Activated gamma-delta T cell treated with anti-CD3 and anti-CD28 coated beads, Interleukin-2, amount 50 U/mL, for 16 hours (primary cell): ENCODE results near the gene TMEM234.

Experiments
- DNase-seq: peaks from one replicate; pipeline ENCODE4 v3.0.0-alpha.2; 2020; ENCODE audit warnings: low read depth

TMEM234 gene

GRCh38 chr1:32199717-32200072 is 22.5 kb downstream of the TMEM234 start:
- DNase-seq, result no peak

DNA sequence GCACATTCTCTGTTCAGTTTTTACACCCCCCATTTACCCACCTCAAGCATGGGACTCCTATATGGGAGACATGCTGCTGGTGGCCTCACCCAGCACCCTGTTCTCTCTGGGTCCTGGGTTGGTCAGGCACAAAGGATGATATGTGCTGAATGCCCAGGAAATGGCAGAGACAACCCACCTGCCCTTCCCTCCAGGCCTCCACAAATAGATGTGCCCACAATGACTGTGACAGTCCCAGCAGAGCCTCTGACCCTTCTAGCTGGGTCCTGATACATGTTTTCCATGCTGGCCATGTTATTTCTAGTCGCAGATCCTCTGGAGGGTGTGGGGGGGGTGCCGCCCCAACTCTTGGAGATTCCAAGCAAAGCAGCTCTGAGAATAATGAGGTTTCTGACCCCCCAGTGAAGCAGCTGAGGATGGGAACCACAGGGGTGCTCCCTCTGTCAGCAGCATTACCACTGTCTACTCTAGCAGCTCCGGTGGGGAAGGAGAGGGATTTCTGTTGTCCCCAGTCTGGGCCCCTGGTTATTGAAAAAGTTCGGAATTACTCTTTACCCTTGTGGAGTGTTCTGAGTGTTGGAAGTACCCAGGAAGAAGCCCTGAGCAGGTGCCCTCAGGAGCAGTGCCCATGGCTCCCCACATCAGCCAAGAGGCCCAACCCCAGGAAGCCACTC is 23.0 kb downstream of the TMEM234 start:
- no peak for DNase-seq

DNA sequence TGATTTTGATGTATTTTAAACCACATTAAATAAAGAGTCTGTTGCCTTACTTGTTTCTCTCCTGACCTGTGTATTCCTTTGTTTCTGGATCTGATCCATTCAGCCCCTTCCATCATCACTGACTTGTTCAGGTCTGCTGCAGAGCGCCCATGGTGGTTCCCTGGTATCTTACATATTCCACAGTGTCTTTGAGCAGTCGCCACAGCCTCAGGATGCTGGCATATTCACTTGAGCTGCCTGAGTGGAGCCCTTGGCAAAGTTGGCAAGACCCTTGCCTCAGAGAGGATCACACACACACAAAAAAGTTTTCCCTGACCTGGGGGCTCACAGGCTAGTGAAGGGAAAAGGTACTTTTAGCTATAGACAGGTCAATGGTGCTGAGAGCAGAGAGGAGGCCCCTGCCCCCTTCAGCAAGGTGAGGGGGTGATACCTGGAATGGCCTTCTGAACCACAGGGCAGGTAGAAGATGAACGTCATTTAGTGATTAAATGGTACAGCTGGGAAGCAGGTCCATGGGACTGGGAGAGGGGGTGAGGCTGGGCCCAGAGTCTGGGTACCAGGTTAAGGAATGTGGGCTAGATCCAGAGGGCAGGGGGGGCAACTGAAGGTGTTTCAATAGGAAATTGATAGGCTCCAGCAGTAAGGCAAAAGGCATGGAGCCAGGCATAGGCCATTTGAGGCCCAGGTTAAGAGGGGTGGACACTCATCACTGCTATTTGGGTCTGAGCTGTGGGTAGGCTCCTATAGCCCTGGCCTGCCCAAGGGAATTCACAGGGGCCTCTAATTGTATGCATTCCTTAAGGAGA is 23.7 kb downstream of the TMEM234 start:
- no peak for DNase-seq

- DNase-seq, result no peak
Measured at GRCh38 chr1:32197837-32198236, 24.3 kb downstream of the TMEM234 start.

DNA sequence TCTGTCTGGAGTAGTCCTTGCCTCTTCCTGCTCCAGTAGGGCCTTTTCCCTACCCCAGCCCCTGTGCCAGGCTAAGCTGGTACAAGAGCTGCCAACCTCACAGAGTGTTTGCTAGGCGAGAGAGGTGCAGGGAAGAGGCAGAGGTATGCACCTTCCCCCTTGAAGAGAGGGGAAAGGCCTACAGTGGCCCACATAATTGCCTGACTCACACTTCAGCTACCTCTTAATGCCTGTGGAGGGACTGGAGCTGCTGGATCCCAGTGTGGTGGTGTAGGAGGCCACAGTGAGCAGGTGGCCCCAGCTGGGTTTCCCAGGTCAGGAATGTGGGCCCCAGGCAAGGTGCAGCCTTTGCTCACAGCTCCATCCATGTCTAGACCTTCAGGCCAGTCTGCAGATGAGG is 25.1 kb downstream of the TMEM234 start:
- DNase-seq, result no peak

DNA sequence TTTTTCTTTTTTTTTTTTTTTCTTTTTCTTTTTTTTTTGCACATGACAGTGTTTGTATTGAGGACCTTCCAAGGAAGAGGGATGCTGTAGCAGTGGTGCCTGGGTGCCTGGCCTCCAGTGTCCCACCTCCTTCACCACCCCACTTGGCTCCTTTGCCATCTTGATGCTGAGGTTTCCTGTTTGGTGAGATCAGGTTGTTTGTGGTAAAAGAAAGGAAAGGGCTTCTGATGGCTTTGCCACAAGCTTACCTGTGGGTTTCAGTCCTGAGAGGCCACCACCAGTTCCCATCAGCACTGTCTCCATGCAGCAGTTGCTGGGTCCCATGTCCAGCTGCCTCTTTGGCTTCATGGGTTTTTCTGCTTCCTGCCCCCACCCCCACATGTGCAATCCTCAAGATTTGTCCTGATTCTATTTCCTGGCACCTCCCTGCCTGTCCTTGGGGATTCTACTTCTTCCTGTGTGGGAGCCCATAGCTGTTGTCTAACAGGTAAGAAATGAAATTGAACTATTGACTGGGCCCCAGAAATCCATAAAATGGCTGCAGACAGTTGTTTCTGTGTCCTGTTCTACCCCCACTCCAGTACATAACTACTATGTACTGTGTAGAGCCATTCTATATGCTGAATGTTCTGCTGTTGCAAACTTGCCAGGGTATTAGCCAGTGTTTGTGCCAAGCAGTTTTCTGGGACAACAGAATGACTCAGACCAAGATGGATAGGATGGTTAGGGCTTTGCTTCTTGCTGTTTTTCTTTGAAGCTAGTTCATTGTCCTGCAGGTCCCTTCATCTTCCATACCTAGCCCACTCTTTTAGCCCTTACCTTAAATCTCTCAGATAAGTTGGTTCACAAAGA is 26.0 kb downstream of the TMEM234 start:
- DNase-seq, result no peak

DNA sequence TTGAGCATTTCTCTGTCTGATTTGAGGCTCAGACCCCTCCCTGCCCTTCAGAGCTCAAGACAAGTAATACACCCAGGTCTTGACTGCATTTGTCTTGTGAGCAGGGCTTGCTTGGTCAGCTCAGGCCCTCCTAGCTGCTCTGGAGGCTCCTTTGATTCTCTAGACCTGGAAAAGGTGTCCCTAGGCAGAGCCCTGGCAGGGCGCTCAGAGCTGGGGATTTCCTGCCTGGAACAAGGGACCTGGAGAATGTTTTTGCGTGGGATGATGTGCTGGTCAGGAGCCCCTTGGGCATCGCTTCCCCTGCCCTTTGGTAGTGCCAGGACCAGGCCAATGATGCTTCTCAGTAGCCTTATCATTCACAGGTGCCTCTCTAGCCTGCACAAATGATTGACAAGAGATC is 26.6 kb downstream of the TMEM234 start:
- no peak for DNase-seq

DNA sequence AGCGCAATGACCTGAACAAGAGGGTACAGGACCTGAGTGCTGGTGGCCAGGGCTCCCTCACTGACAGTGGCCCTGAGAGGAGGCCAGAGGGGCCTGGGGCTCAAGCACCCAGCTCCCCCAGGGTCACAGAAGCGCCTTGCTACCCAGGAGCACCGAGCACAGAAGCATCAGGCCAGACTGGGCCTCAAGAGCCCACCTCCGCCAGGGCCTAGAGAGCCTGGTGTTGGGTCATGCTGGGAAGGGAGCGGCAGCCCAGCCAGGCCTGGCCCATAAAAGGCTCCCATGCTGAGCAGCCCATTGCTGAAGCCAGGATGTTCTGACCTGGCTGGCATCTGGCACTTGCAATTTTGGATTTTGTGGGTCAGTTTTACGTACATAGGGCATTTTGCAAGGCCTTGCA is 27.2 kb downstream of the TMEM234 start:
- no peak for DNase-seq

- DNase-seq, result no peak
Measured at GRCh38 chr1:32192220-32192948, 29.8 kb downstream of the TMEM234 start.

DNA sequence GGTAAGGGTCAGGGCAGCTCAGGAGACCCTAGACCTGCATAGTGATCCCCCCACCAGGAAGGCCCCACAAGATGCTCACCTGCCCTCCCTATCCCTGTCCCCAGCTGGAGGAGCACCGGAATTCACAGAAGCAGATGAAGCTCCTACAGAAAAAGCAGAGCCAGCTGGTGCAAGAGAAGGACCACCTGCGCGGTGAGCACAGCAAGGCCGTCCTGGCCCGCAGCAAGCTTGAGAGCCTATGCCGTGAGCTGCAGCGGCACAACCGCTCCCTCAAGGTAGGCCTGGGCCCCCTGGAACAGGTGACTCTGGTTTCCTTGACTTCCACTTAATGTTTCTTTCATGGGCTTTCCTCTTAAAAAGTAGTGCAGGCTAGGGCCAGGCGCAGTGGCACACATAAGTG is 34.3 kb downstream of the TMEM234 start:
- no peak for DNase-seq

GRCh38 chr1:32186491-32186890 is 35.7 kb downstream of the TMEM234 start:
- DNase-seq, result no peak

GRCh38 chr1:32186077-32186476 is 36.1 kb downstream of the TMEM234 start:
- no peak for DNase-seq

DNA sequence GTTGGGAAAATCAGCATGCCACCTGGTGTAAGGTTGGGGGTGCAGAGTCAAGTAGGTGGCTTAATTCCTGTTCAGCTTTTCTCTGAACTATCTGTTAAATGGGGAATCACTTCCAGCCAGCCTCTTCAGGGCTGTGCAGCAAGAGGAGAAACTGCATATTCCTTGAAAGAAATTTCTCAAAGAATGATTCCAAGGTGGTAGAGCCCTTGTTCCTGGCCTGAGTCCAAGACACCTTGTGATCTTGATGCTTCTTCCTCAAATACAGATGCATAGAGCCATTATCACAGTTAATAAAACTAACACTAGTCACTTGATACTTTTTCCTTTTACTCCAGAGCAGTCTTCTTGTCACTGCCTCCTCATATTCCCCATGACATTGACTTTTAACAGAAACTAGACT is 37.5 kb downstream of the TMEM234 start:
- DNase-seq, result no peak

- no peak for DNase-seq
Measured at GRCh38 chr1:32182060-32182459, 40.1 kb downstream of the TMEM234 start.

DNA sequence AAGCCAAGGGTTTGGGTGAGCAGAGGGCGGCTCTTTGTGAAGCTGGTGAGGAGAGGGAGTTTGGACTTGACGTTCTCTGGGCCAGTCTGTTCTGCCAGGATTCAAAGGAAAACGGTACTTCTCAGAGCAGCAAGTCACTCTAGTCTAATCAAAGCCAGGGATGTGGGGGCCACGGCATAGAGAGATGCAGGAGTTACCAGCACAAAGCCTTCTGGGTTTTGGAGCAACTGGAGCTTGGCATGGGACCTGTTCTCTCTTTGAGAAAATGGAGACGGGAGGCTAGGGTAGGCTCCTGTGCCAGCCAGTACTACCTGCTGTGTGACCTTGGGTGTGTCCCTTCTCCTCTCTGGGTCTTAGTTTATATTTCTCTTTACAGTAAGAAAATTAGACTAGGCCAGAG is 40.6 kb downstream of the TMEM234 start:
- no peak for DNase-seq

DNA sequence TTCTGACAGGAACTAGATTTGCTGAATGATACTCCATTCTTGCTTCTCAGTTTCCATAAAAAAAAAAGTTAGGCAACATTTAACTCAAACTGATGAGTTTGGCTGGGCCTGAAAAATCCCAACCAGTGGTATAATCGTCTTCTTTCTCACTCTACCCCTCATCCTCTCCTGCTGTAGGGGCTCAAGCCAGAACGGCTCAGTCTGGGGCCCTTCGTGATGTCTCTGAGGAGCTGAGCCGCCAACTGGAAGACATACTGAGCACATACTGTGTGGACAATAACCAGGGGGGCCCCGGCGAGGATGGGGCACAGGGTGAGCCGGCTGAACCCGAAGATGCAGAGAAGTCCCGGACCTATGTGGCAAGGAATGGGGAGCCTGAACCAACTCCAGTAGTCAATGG is 41.1 kb downstream of the TMEM234 start:
- DNase-seq, result no peak

DNA sequence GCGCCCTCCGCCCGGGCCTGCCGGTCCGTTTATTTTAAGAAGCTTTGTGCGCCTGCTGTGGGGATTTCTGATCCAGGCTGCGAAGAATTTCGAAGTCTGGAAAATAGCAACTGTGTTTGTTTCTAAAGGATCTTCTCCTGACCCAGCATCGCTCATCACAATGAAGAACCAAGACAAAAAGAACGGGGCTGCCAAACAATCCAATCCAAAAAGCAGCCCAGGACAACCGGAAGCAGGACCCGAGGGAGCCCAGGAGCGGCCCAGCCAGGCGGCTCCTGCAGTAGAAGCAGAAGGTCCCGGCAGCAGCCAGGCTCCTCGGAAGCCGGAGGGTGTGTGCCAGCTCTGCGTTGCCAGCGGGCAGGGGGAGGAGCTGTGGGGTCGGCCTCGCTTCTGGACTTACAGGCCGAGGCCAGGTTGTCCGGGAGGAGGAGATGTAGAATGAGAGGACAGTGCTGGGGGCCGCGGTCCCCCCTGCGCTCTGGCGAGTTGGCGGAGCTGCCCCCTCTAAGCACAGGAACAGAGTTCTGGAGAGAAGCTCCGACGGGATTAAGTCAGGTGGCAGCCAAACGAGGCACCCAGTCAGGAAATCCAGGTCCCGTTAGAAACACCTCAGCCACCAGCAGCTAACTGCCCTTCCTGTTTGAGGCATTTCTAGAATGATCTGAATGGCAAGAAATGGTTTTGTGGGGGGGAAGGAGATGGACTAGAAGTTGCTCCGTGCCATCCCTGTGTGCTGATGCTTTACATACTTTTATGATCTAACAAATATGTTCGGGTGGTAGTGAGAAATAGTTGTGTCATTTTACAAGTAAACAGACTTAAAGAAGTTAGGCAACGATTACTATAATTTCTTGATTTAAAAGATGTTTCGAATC is 41.7 kb downstream of the TMEM234 start:
- no peak for DNase-seq

- peak; percentile 77 for DNase-seq
Measured at GRCh38 chr1:32179443-32180185, 42.5 kb downstream of the TMEM234 start, which contains the start of gene TXLNA. TXLNA (plus strand) TSS chr1:32179675; CDS start chr1:32180346, 671 bp downstream.

- DNase-seq, result no peak
Measured at GRCh38 chr1:32179193-32179442, 43.0 kb downstream of the TMEM234 start.

DNA sequence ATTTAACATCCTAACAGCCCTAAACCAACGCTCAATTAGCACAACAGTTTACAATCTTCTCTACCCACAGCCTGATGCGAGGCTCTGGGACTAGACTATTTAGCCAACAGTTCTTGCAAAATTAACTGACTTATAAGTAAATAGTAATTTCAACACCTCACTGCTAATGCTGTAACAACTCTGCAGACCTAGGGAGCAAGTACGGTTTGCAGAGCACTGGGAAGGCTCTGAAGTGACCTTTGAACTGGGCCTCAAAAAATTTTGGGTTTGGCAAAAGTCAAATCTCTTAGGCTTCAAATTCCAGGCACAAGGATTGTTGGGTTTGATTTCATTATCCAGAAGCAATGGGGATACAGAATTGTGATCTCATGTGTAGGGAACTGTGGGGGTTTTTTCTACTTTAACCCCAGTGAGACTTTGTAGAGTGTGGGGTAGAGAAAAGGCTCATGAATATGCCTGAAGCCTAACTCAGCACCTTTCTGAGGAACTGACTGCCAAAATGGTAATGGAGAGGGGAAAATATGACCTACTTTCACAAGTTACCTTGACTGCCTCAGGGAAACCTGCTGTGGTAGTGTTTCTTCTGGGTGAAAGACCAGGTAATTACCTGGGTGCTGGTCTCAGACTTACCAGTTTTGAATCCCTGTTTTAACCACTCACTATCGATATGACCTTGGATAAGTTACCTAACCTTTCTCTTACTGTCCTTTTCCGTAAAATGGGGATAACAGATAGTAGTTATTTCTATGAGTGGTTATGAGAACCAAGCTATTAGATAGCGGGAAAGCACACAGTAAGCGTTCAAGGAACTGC is 43.6 kb downstream of the TMEM234 start:
- DNase-seq, result no peak
